GM10266 (cell line): ENCODE measurements around the gene RGS8.

Experiments used
- DNase-seq: peaks from one replicate; pipeline ENCODE4 v3.0.0; 2012; ENCODE audit errors: extremely low spot score
- TF ChIP-seq, protein P1 (sequence below): IDR thresholded peaks from 2 replicates; pipeline ENCODE4 v1.5.1; 2012; ENCODE audit warnings: mild to moderate bottlenecking, low read depth; ENCODE audit not compliant: control insufficient read depth, insufficient read depth; ENCODE audit errors: missing control alignments

RGS8 gene

DNA sequence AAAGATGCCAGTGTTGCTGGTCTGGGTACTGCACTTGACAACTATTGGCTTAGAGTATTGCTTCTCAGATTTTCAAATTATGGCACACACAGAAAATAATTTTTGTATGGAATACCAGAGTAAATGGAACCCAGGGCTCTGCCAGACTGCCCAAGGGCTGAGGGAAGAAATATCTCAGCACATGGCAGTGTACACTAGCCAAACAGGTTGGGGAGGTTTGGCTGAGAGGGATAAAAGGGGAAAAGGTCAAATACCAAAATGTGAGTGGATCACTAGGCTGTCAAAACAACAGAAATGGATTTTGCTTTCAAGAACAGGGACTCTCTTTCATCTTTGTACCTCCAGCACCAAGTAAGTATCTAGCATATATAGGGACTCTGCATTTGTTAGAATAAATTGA lies 3.0 kb upstream of the RGS8 start:
- DNase-seq = no peak
- TF ChIP-seq, protein P1, sequence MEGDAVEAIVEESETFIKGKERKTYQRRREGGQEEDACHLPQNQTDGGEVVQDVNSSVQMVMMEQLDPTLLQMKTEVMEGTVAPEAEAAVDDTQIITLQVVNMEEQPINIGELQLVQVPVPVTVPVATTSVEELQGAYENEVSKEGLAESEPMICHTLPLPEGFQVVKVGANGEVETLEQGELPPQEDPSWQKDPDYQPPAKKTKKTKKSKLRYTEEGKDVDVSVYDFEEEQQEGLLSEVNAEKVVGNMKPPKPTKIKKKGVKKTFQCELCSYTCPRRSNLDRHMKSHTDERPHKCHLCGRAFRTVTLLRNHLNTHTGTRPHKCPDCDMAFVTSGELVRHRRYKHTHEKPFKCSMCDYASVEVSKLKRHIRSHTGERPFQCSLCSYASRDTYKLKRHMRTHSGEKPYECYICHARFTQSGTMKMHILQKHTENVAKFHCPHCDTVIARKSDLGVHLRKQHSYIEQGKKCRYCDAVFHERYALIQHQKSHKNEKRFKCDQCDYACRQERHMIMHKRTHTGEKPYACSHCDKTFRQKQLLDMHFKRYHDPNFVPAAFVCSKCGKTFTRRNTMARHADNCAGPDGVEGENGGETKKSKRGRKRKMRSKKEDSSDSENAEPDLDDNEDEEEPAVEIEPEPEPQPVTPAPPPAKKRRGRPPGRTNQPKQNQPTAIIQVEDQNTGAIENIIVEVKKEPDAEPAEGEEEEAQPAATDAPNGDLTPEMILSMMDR = no peak

DNA sequence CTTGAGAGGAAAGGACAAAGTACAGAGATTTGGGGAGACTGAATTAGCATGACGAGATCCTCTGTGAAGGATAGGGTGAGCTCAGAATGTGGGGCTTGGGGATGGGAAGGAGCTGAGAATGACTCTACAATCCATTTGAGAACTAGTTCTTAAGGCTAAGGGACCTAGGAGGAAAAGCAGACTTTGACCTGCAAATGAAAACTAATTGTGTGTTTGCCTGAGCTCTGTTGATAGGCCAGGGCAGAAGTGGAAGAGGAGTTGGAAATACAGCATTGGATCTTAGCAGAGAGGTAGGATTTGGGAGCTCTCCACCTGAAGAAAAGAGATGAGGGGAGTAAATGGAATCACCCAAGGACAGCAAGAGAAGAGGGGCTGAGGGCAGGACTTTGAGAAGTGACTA lies 2.1 kb upstream of the RGS8 start:
- DNase-seq = no peak
- TF ChIP-seq, protein P1 = no peak

DNA sequence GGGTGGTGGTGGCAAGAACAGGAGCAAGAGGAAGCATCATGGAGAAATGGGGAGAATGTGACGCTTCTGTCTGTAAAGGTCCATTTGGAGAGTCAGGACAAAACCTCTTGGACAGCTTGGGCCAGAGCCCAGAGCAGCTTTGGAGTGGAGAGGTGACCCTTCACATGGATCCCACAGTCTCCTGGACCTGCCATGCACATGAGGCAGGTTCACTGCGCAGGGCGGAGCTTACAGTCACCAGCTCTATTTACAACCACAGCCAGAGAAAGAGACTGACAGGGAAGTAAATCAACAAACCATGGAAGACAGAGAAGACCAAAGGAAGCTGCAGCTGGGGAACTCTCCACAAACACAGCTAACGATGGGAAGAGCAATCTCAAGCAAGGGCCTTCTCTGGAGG lies 828 bp upstream of the RGS8 start:
- TF ChIP-seq, protein P1 = no peak

DNA sequence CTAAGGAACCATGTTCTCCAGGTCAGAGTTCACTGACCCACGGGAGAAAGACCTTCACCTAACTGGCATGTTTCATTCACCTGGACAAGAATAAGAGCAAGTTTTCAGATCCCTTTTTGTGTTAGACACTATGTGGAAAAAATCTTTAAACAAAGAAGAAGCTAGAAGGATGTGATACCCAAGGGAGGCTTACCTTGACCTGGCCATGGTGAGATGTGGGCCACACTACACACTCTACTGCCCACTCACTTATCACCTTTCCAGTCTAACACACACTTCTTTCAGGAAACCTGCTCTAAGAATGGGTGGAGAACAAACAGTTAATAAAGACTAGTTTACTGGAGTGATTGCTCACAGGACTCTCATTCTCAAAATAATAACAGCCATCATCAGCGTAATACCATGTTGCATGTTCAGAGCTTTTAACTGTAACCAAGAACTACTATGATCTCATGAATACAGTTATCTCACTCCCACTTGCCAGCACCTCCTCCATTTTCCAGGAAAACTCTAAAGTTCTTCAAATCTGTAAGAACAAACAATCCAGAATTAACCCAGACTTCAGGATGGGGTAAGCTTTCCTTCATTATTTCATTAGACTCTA lies 1.4 kb downstream of the RGS8 start:
- DNase-seq = no peak
- TF ChIP-seq, protein P1 = no peak

More for the DNA sequence above, 828 bp upstream of the RGS8 start:
- no peak for DNase-seq

DNA sequence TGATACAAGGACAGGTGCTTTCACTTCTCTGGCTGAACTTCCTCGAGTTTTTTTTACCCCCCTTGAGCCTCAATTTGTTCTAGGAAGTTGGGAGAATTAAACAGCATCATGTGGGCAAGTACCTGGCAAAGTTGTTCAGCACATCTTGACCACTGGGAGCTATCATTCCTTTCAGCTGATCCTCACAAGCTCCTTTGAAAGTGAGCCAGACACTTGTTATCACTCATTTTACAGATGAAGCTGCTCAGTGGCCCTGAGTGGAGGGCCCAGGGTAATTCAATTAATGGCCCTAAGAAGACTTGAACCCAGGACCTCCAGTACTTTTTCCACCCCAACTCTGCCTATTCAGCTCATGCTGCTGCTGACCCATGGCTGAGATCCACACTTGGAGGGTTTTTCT lies 2.0 kb downstream of the RGS8 start:
- no peak for DNase-seq
- TF ChIP-seq, protein P1 = no peak

DNA sequence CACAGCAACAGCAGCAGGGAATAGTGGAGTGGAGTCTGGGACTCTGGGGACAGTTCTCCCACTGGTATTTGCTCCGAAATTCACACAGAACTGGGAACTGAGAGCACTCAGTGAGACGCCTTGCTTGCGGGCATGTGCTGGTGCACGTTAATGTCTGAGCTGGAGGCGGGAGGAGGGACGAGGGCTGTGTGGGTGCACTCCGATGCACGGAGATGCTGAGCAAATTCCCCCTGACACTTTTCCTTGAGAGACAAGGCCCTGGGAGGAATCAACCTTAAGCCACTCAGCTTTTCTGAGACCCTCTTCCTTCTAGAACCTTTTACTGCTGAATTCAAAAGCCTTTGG lies 2.8 kb downstream of the RGS8 start:
- TF ChIP-seq, protein P1 = no peak
- no peak for DNase-seq

DNA sequence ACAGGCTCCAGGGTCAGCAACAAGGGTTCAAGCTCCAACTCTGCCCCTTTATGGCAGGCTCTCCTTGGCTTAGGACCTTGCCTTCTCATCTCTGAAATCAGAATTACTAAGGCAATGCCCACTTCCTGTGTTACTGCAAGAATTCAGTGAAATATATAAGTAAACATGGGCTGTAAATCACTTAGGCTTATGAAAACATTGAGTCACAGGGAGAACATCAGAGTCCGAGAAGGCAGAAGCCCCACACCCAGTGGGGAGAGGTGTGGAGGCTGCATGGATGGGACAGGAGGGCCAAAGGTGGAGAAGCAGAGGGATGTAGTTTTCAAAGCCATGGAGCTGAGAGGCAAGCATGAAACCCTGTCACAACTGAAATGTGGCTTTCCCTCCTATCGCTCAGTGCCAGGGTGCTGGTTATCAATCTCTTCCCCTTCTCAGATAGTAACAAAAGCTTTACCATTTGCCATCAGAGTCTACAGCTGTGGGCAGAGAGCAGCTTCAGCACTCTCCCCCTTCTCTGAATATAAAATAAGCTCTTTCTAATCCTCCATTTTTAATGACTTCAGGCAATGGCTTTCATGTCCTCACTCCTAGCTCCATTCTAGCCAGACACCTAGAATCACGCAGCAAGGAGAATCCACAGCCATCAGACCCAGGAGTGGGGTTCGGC lies 3.4 kb downstream of the RGS8 start:
- DNase-seq = no peak

More for the DNA sequence above, 3.4 kb downstream of the RGS8 start:
- TF ChIP-seq, protein P1 = no peak
